Panc1 (cell line): ENCODE measurements around the gene RAB26. TPM values are rescaled to one million over a fixed set of nuclear protein-coding genes. Genes with fewer than 3 reads are reported as not detected.

Experiments used
- ATAC-seq: fragments of 200-7000 bp; cut with Tn5 transposase; 2 replicates; pipeline ENCODE4 v1.9.1; 2020; ENCODE audit warnings: mild to moderate bottlenecking, moderate library complexity
- BruUV-seq: library from RNA; stranded (reverse); fragments of 400-500 nt; replicated peaks from 2 replicates; lab custom pipeline; 2021; lab: Mats Ljungman, UMichigan
- CTCF ChIA-PET: fragments of 300-600 bp; sonication (Branson Sonifier 250); formaldehyde crosslinking; loops from one replicate; lab custom pipeline; 2022; ENCODE audit warnings: antibody characterized with exemption; lab: Charles Lee
- POLR2A ChIA-PET: fragments of 300-600 bp; sonication (Branson Sonifier 250); formaldehyde crosslinking; loops from one replicate; lab custom pipeline; 2022; ENCODE audit warnings: antibody characterized with exemption; lab: Charles Lee
- DNase-seq: peaks from one replicate; pipeline ENCODE4 v3.0.0-alpha.2; 2010; ENCODE audit warnings: low read depth, low spot score
- H3K27ac ChIP-seq: 2 replicates; pipeline ENCODE4 v1.5.1; 2011; ENCODE audit warnings: mild to moderate bottlenecking, low read length, inconsistent platforms
- H3K27me3 ChIP-seq: fragments of 200-500 bp; sonication (Bioruptor generic); 2 replicates; pipeline ENCODE4 v1.6.0; 2014; ENCODE audit warnings: low read length, inconsistent platforms; ENCODE audit not compliant: control insufficient read depth, insufficient read depth
- H3K36me3 ChIP-seq: fragments of 200-500 bp; sonication (Bioruptor generic); 2 replicates; pipeline ENCODE4 v1.5.1; 2014; ENCODE audit warnings: inconsistent platforms, mild to moderate bottlenecking, low read length, moderate library complexity; ENCODE audit not compliant: control insufficient read depth, insufficient read depth
- H3K4me1 ChIP-seq: 2 replicates; pipeline ENCODE4 v1.5.1; 2011; ENCODE audit warnings: inconsistent platforms, mild to moderate bottlenecking, low read length, moderate library complexity; ENCODE audit not compliant: control insufficient read depth, insufficient read depth
- H3K4me3 ChIP-seq, 2 experiments: 2 replicates each; pipeline ENCODE4 v1.5.1; 2011 to 2012; ENCODE audit warnings: low read depth in 2 of 2, low read length in 2 of 2, mild to moderate bottlenecking in 2 of 2, inconsistent platforms in 1 of 2, moderate library complexity in 1 of 2
- H3K9me3 ChIP-seq: fragments of 200-500 bp; sonication (Bioruptor generic); 2 replicates; pipeline ENCODE4 v1.5.1; 2014; ENCODE audit warnings: low read depth, mild to moderate bottlenecking, inconsistent platforms, low read length, moderate library complexity; ENCODE audit not compliant: control insufficient read depth, insufficient read depth
- POLR2AphosphoS5 ChIP-seq: IDR thresholded peaks from 2 replicates; pipeline ENCODE4 v1.6.1; 2012; ENCODE audit warnings: mild to moderate bottlenecking, low read depth, low read length, moderate library complexity
- SIN3A ChIP-seq: IDR thresholded peaks from 2 replicates; pipeline ENCODE4 v1.6.1; 2012; ENCODE audit warnings: low read depth, mild to moderate bottlenecking, low read length, moderate library complexity, borderline replicate concordance; ENCODE audit not compliant: insufficient read depth
- TCF7L2 ChIP-seq: IDR thresholded peaks from 2 replicates; pipeline ENCODE4 v1.6.1; 2011; ENCODE audit warnings: mild to moderate bottlenecking, low read depth, low read length, inconsistent platforms
- in situ Hi-C: cut with HindIII; loops from 2 replicates; pipeline ENCODE4 v1.10.0; 2016; ENCODE audit warnings: low sequenced_read_pairs, low pct_unique_long_range_greater_than_20kb
- intact Hi-C: fragments of 100-400 bp; cut with micrococcal nuclease; formaldehyde crosslinking; loops from one replicate; pipeline ENCODE4 v1.10.0; 2022; ENCODE audit not compliant: unreplicated experiment
- total RNA-seq: library from RNA; stranded (reverse); gene quantifications from one replicate; pipeline ENCODE4 v1.2.1, GENCODE V29; 2021; ENCODE audit not compliant: unreplicated experiment
- TF ChIP-seq, protein P1 (sequence below), 2 experiments: IDR thresholded peaks; 2 replicates each; pipeline ENCODE4 v1.6.1; 2011 to 2012; ENCODE audit warnings: low read depth in 2 of 2, control low read depth in 1 of 2, low read length in 1 of 2, mild to moderate bottlenecking in 1 of 2, moderate library complexity in 1 of 2; ENCODE audit not compliant: insufficient read depth in 1 of 2
- TF ChIP-seq, protein P2 (sequence below): fragments of 450-650 bp; IDR thresholded peaks from 2 replicates; pipeline ENCODE4 v1.5.1; 2017; ENCODE audit warnings: mild to moderate bottlenecking

RAB26 gene
- total RNA-seq, 1 experiment from 2014 or later = 92.2 TPM

DNA sequence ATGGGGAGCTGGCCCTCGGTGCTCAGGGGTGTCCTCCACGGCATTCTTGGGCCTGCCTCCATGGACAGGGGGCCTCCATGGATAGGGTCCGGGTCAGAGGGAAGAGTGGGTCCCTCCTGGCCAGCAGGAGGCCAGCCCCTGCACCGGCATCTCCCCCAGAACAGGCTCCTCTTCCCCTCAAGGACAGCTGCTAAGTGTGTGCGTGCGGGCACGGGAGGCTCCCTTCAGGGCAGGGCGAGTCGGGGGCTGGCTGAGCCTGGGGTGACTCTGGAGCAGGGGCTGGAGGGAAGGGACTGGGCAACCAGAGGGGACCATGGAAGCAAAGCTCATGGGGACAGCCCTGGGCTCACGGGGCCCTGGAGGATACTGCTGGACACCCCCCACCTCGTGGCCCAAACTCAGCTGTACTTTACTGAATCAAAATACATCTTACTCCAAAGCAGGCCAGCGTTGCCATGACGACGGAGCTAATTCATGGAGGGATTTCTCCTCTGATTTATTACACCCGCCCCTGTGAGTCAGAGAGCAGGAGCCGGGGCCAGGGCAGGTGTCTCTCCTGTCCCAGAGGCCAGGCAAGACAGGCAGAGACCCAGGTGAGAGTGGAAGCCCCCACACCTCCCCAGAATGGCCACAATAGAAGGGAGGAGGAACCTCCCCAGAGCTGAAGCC lies 45.9 kb downstream of the RAB26 start:
- no TSS peak for BruUV-seq
- intact Hi-C loops = no loop called here
- Histone ChIP-seq H3K27me3 (no peaks in the 10 kb centered on the region), H3K9me3 (no peaks in the 10 kb centered on the region), H3K4me3 (no peak overlapping the region), H3K36me3 (no peaks in the 10 kb centered on the region), H3K4me1 (peaks cover 5% of the 10 kb centered on the region), H3K27ac (no peak overlapping the region)
- CTCF ChIA-PET = interaction anchor here (0.6 kb wide), 1 partner anchor 351 kb away, joined by 3 read pairs; no protein-coding TSS in a partner anchor
- no peak for ATAC-seq
- TF ChIP-seq POLR2AphosphoS5 (no peak), TCF7L2 (no peak), SIN3A (no peak)
- TF ChIP-seq, protein P1, sequence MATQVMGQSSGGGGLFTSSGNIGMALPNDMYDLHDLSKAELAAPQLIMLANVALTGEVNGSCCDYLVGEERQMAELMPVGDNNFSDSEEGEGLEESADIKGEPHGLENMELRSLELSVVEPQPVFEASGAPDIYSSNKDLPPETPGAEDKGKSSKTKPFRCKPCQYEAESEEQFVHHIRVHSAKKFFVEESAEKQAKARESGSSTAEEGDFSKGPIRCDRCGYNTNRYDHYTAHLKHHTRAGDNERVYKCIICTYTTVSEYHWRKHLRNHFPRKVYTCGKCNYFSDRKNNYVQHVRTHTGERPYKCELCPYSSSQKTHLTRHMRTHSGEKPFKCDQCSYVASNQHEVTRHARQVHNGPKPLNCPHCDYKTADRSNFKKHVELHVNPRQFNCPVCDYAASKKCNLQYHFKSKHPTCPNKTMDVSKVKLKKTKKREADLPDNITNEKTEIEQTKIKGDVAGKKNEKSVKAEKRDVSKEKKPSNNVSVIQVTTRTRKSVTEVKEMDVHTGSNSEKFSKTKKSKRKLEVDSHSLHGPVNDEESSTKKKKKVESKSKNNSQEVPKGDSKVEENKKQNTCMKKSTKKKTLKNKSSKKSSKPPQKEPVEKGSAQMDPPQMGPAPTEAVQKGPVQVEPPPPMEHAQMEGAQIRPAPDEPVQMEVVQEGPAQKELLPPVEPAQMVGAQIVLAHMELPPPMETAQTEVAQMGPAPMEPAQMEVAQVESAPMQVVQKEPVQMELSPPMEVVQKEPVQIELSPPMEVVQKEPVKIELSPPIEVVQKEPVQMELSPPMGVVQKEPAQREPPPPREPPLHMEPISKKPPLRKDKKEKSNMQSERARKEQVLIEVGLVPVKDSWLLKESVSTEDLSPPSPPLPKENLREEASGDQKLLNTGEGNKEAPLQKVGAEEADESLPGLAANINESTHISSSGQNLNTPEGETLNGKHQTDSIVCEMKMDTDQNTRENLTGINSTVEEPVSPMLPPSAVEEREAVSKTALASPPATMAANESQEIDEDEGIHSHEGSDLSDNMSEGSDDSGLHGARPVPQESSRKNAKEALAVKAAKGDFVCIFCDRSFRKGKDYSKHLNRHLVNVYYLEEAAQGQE (IDR thresholded peaks at IDR 0.05; ENCODE audit: insufficient read depth in 1 of 2, low read depth in 2 of 2, low read length in 1 of 2) = no peak
- TF ChIP-seq, protein P2, sequence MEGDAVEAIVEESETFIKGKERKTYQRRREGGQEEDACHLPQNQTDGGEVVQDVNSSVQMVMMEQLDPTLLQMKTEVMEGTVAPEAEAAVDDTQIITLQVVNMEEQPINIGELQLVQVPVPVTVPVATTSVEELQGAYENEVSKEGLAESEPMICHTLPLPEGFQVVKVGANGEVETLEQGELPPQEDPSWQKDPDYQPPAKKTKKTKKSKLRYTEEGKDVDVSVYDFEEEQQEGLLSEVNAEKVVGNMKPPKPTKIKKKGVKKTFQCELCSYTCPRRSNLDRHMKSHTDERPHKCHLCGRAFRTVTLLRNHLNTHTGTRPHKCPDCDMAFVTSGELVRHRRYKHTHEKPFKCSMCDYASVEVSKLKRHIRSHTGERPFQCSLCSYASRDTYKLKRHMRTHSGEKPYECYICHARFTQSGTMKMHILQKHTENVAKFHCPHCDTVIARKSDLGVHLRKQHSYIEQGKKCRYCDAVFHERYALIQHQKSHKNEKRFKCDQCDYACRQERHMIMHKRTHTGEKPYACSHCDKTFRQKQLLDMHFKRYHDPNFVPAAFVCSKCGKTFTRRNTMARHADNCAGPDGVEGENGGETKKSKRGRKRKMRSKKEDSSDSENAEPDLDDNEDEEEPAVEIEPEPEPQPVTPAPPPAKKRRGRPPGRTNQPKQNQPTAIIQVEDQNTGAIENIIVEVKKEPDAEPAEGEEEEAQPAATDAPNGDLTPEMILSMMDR = no peak
- in situ Hi-C loops = no loop called here
- DNase-seq = no peak
- POLR2A ChIA-PET = interaction anchor here (0.8 kb wide), 1 partner anchor 21 kb away, joined by 3 read pairs; no protein-coding TSS in a partner anchor

DNA sequence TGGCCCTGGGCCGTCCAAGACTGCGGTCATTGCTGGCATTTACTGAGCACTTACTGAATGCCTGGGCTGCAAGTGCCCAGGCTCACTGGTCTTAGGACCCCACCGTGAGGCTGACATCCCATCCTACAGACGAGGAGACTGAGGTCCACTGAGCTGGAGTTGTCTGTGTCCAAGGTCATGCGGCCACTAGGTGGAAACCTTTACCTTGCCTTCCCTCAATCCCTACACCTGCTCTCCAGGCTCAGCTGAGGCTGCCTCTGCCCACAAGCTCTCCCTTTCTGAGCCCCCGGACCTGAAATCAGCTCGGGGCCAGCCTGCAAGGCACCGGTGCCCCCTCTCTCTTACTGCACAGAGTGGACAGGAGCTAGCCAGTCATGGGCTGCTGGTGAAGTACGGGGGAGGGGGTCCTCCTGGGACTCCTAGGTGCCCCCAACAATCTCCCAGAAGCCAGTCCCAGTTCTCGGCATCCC lies 46.5 kb downstream of the RAB26 start:
- in situ Hi-C loops = no loop called here
- TF ChIP-seq, protein P1 (IDR thresholded peaks at IDR 0.05; ENCODE audit: insufficient read depth in 1 of 2, low read depth in 2 of 2, low read length in 1 of 2) = no peak
- no peak for TF ChIP-seq POLR2AphosphoS5
- TF ChIP-seq TCF7L2 = no peak
- no peak for TF ChIP-seq SIN3A
- TF ChIP-seq, protein P2 = no peak; the same call in 1 of the 2 replicates
- Histone ChIP-seq H3K4me3 (peak overlapping the region in 1 of 2 experiments; percentile 30; a peak in 1 of 4 replicates), H3K9me3 (no peaks in the 10 kb centered on the region), H3K27me3 (no peaks in the 10 kb centered on the region), H3K27ac (no peak overlapping the region), H3K4me1 (peaks cover 5% of the 10 kb centered on the region), H3K36me3 (no peaks in the 10 kb centered on the region)
- ATAC-seq (peak; percentile 82), DNase-seq (peak; percentile 35)
- CTCF ChIA-PET = interaction anchor here (0.6 to 0.7 kb wide), 3 partner anchors 31 to 350 kb away, joined by 3 to 5 read pairs (median 3); no protein-coding TSS in a partner anchor
- BruUV-seq = no TSS peak
- POLR2A ChIA-PET = interaction anchor here (0.8 kb wide), 1 partner anchor 20 kb away, joined by 3 read pairs; no protein-coding TSS in a partner anchor
- intact Hi-C loops = no loop called here
